Spinal cord (tissue), 10 donors: ENCODE results near the gene KIF27. TPM values are rescaled to one million over a fixed set of nuclear protein-coding genes. Genes with fewer than 3 reads are reported as not detected.
"Not testable (repeated sequence)": the region's sequence is repeated elsewhere in the genome, so short reads cannot be mapped to it uniquely, and the experiment has no call there.

ENCODE experiments used
- DNase-seq, 6 donors: peaks; one replicate each; pipeline versions ENCODE4 v3.0.0 to v3.0.0-alpha.2; 2013 to 2015; ENCODE audit warnings: low spot score in 6 of 6, low read depth in 4 of 6
- H3K27ac ChIP-seq: one replicate; pipeline ENCODE4 v1.5.1; 2013; ENCODE audit warnings: low read depth, low read length, control low read depth
- H3K27me3 ChIP-seq: one replicate; pipeline ENCODE4 v1.6.1; 2013; ENCODE audit warnings: low read length; ENCODE audit not compliant: control insufficient read depth, insufficient read depth
- H3K36me3 ChIP-seq: one replicate; pipeline ENCODE4 v1.6.1; 2013; ENCODE audit warnings: low read length; ENCODE audit not compliant: control insufficient read depth, insufficient read depth
- H3K4me1 ChIP-seq: one replicate; pipeline ENCODE4 v1.6.1; 2013; ENCODE audit warnings: low read length; ENCODE audit not compliant: control insufficient read depth, insufficient read depth
- H3K4me3 ChIP-seq: one replicate; pipeline ENCODE4 v1.5.1; 2013; ENCODE audit warnings: low read depth, low read length, control low read depth
- H3K9me3 ChIP-seq: one replicate; pipeline ENCODE4 v1.6.1; 2013; ENCODE audit warnings: low read length; ENCODE audit not compliant: control insufficient read depth, insufficient read depth
- WGBS: methylation state at CpG from one replicate; pipeline ENCODE4 v1.1.5; 2013; ENCODE audit warnings: missing lambda C conversion rate; ENCODE audit not compliant: insufficient coverage; 5-methylcytosine and 5-hydroxymethylcytosine counted together
- polyA plus RNA-seq, 2 donors: library from polyadenylated mRNA; unstranded; fragments of 120-200 nt; gene quantifications; one replicate each; pipeline ENCODE4 v1.2.1, GENCODE V29; 2013; ENCODE audit not compliant: insufficient read length in 2 of 2
- total RNA-seq, 2 donors: library from RNA; depleted of rRNA in 1 of 2; stranded (reverse); fragments of 120-200 nt in 1 of 2; fragments of >200 nt in 1 of 2; gene quantifications; one replicate each; pipeline versions ENCODE4 v1.2.3 to v1.2.4, GENCODE V29; 2013 to 2014
- donor health status: healthy.

KIF27 gene
- total and polyA plus RNA-seq, 4 donors, result 9.9 to 19.4 (median 14.2) TPM

DNA sequence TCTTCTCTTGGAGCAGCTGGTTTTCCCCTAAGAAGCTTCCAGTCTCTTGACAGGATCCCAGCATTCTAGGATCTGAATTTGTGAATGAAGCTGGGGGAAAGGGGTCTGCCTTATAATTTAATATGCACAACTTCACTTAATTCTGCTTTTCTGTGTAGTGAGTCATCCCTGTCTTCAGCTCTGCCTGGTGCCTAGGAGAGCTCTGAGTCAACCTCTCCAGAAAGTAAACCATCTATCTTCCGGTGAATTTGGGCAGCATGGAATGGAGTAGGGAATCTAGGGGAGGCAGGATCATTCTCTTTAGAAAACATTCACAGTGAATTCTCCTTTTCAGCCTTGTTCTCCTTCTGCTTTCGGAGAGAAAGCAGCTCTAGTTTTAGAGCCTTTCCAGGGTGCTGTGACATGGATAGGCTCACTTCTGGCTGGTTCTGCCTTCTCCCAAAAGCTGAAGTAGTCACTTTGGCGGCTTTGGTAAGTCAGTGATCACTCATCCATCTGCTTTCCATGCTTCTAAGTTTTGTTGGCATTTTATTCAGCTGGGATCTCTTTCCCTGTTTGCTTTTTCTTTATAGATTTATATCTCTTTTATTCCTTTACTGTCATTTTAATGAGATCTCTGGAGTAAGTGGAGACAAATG lies 96.1 kb downstream of the KIF27 start:
- H3K4me1 ChIP-seq, H3K27ac ChIP-seq, H3K36me3 ChIP-seq, DNase-seq, H3K27me3 ChIP-seq, H3K4me3 ChIP-seq, H3K9me3 ChIP-seq: not testable (repeated sequence)
- 86% methylated on average over 1 of the region's 3 CpGs for WGBS

DNA sequence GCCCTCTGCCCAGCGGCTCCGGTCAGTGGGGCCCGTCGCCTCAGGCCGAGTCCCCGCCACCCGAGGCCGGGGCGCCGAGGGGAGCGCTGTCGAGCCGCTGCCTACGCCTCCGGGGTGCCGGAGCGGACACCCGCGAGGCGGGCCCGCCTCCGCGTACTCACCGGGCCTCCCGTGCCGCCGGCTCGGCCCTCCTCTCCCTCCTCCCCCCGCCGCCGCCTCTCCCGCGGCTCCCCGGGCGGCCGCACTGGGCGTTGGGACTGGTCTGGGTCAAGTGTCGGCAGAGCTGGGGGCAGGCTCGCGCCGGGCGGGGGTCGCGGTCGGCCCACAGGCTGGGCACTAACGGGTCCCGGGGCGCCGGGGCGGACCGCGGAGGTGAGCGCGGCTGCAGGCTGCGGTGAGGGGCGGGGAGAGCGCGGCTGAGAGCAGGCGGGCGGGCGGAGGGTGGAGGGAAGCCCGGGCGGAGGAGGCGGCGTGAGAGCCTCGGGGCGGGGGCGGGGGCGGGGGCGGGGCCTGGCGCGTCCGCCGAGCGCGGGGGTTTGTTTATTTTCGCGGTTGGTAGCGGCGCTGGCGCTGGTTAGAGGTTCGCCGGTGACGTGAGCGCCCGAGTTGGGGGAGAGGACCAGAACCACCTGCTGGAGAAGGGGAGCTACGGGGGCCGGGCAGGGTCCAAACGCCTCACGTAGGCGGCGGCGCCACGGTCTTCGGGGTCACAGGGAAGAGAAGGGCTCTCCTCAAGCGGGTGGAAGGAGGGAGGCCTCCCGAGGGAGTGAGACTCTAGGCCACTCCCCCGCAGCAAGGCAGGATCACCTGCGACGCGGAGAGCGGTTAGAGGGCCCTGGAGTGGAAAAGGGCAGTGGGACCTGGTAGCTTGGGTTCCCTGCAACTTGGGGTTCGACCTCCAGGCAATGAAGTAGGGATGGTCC lies 103.6 kb downstream of the KIF27 start, which contains the start of gene GKAP1:
Gene GKAP1, minus strand, starts transcription at position 414 of the 923 bp plus-strand sequence. CDS start 11,252 bp downstream, outside the sequence.
- peak within 1 kb of the TSS; percentile 47 for H3K27ac ChIP-seq
- H3K4me3 ChIP-seq, result peak within 1 kb of the TSS; percentile 56
- not testable (repeated sequence) for H3K4me1 ChIP-seq, H3K27me3 ChIP-seq, H3K36me3 ChIP-seq, H3K9me3 ChIP-seq
- peak; percentile 36 to 93 (median 59) for DNase-seq
- WGBS, result 0% methylated on average over 76 of the region's 103 CpGs

DNA sequence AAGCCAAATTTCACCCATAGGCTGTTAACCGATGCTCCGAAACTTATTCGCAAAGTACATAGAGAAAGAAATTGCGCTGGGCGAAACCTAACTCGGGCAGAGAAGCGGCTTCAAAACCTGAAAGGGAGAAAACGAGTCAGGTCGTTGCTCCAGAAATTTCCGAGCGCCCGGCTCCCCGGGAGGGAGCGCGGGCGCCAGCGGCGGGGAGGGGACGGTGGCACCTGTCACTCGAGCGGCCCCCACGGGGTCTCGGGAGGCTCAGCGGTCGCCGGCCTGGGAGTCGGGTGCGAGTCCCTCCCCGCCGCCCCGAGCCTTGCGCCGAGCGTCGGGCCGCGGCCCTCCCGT lies 104.2 kb downstream of the KIF27 start:
- H3K27me3 ChIP-seq, H3K4me1 ChIP-seq, H3K36me3 ChIP-seq, H3K9me3 ChIP-seq, H3K27ac ChIP-seq: not testable (repeated sequence)
- 0% methylated on average over 38 of the region's 38 CpGs for WGBS
- H3K4me3 ChIP-seq, result peak overlapping the region; percentile 48
- peak in 3 of 6 donors; percentile 2 to 20 (median 15) for DNase-seq

DNA sequence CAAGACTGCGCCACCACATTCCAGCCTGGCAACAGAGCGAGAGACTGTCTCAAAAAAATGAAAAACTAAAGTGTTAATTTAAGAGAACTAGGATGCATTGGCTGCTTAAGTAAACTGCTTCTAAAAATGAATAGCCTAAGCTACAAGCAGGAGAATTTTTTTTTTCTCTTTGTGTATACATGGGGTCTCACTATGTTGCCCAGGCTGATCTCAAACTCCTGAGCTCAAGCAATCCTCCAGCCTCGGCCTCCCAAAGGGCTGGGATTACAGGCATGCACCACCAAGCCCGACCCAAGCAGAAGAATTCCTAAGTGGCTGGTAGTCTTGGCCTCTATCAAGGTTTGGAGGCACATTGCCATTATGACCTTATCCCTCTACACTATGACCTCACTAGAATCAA lies 106.1 kb downstream of the KIF27 start:
- H3K36me3 ChIP-seq, H3K9me3 ChIP-seq, H3K27ac ChIP-seq, H3K27me3 ChIP-seq, H3K4me1 ChIP-seq, DNase-seq, H3K4me3 ChIP-seq: not testable (repeated sequence)
- 97% methylated on average over 4 of the region's 4 CpGs for WGBS

DNA sequence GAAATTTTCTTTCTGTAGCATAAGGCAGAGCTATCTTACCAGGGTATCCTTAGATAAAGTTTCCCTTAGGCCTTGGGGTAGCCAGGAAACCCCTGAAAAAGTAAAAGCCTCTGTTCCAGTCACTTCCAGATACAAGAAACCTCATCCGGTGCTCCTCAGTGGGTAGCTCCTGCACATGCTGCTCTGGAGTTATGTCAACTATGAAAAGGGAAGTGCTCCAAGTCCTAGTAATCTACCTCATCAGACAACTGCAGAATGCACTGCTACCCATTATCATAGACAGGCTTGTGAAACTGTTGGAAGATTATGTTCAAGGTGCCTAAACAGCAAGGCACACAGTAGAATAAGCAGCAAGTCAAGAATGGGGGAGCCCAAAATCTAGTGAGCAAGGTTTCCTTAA lies 112.0 kb downstream of the KIF27 start:
- H3K27ac ChIP-seq, H3K9me3 ChIP-seq, H3K36me3 ChIP-seq, H3K4me1 ChIP-seq, H3K4me3 ChIP-seq, H3K27me3 ChIP-seq, DNase-seq: not testable (repeated sequence)
- WGBS, result no CpG with 5 or more reads among the region's 1 CpG

DNA sequence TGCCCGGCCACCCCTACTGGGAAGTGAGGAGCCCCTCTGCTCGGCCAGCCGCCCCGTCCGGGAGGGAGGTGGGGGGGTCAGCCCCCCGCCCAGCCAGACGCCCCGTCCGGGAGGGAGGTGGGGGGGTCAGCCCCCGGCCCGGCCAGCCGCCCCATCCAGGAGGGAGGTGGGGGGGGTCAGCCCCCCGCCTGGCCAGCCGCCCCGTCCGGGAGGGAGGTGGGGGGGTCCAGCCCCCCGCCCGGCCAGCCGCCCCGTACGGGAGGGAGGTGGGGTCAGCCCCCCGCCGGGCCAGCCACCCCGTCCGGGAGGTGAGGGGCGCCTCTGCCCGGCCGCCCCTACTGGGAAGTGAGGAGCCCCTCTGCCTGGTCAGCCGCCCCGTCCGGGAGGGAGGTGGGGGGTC lies 116.8 kb downstream of the KIF27 start:
- no CpG with 5 or more reads among the region's 31 CpGs for WGBS
- peaks cover 19% of the 10 kb centered on the region for H3K36me3 ChIP-seq
- H3K27me3 ChIP-seq, result not testable (repeated sequence)

DNA sequence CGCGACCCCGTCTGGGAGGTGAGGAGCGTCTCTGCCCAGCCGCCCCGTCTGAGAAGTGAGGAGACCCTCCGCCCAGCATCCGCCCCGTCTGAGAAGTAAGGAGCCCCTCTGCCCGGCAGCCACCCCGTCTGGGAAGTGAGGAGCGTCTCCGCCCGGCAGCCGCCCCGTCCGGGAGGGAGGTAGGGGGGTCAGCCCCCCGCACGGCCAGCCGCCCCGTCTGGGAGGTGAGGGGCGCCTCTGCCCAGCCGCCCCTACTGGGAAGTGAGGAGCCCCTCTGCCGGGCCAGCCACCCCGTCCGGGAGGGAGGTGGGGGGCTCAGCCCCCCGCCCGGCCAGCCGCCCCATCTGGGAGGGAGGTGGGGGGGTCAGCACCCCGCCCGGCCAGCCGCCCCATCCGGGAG lies 117.3 kb downstream of the KIF27 start:
- not testable (repeated sequence) for H3K9me3 ChIP-seq, DNase-seq, H3K27me3 ChIP-seq, H3K27ac ChIP-seq, H3K4me1 ChIP-seq, H3K4me3 ChIP-seq
- H3K36me3 ChIP-seq, result peaks cover 19% of the 10 kb centered on the region
- 100% methylated on average over 5 of the region's 33 CpGs for WGBS

More for the DNA sequence above, 116.8 kb downstream of the KIF27 start:
- H3K4me1 ChIP-seq, H3K27ac ChIP-seq, H3K4me3 ChIP-seq, H3K9me3 ChIP-seq, DNase-seq: not testable (repeated sequence)

DNA sequence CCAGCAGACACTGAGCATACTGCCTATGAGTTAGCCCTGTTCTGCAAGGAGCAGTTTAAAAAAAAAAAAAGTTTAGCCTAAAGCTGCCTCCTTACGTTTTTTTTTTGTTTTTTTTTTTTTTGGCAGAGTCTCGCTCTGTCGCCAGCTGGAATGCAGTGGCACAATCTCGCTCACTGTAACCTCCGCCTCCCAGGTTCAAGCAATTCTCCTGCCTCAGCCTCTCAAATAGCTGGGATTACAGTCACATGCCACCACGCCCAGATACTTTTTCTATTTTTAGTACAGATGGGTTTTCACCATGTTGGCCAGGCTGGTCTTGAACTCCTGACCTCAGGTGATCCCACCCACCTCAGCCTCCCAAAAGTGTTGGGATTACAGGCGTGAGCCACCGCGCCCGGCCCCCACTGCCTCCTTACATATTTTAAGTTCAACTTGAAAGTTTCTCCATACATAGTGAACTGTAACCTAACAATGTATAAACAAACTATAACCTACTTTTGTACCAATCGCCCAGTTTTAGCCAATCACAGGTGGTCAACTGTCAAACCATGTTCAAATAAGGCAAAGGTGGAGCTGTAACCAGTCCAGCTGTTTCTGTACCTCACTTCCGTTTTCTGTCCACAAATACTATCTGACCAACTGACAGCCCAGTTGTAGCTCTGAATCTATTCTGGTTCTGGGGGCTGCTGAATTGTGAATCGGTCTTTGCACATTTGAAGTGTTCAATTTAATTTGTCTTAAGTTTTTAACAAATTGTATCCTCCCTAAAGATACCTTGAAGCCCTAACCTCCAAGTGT lies 120.8 kb downstream of the KIF27 start:
- WGBS, result 93% methylated on average over 9 of the region's 13 CpGs
- no peaks in the 10 kb centered on the region for H3K9me3 ChIP-seq
- H3K36me3 ChIP-seq, result peaks cover 21% of the 10 kb centered on the region
- H3K27me3 ChIP-seq, result no peaks in the 10 kb centered on the region
- H3K4me1 ChIP-seq, result no peaks in the 10 kb centered on the region
- no peak overlapping the region for H3K4me3 ChIP-seq
- H3K27ac ChIP-seq, result no peak overlapping the region
- DNase-seq, result no peak

DNA sequence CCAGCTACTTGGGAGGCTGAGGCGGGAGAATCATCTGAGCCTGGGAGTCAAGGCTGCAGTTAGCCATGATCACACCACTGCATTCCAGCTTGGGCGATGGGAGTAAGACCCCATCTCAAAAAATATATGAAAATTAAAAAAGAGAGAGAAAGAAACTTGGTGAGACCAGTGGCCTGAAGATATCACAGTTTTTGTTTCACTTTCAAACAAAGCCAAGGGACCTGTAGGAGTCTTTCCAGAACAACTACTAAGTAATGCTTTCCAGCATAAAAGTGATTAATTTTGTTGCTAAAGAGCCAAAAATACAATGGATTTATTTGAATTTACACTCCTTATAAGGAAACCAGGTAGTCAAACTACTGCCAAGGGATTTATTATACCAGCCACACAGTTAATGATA lies 127.2 kb downstream of the KIF27 start:
- Histone ChIP-seq H3K4me3 (no peak overlapping the region), H3K9me3 (no peaks in the 10 kb centered on the region), H3K27me3 (no peaks in the 10 kb centered on the region), H3K27ac (no peak overlapping the region), H3K4me1 (no peaks in the 10 kb centered on the region), H3K36me3 (peaks cover 12% of the 10 kb centered on the region)
- no peak for DNase-seq
- no CpG with 5 or more reads among the region's 2 CpGs for WGBS
